ENCODE measurements around the gene CEP43. TPM values are rescaled to one million over a fixed set of nuclear protein-coding genes. Genes with fewer than 3 reads are reported as not detected.

Gene CEP43
- total and polyA plus RNA-seq, 2 of the 8 experiments (the other 6 are each of a cell fraction or from before 2014, with no cell fraction given), result 12.0 to 31.2 TPM

- Histone ChIP-seq H3K14ac (ENCODE audit: insufficient read length) (no peak overlapping the region), H3K4me2 (ENCODE audit: insufficient read depth in 1 of 2, low read depth in 2 of 2, low read length in 2 of 2) (no peak overlapping the region), H4K91ac (replicated peaks; ENCODE audit: insufficient read length, low read length) (no peak overlapping the region), H2AK5ac (ENCODE audit: low read depth, low read length) (no peak overlapping the region), H3K27ac (ENCODE audit: low read depth, low read length) (no peak overlapping the region), H2AFZ (ENCODE audit: low read length) (no peak overlapping the region), H2BK20ac (ENCODE audit: low read length) (no peak overlapping the region), H3K4me1 (replicated peaks in 1 of 4; ENCODE audit: control insufficient read depth in 3 of 4, insufficient read depth in 4 of 4, low read length in 3 of 4) (peaks cover 1 to 9% (median 6%) of the 10 kb centered on the region in 4 experiments; a peak in 6 of 7 replicates), H3K79me2 (ENCODE audit: control insufficient read depth in 1 of 2, insufficient read depth in 2 of 2, low read length in 2 of 2) (no peaks in the 10 kb centered on the region; a peak in 1 of 4 replicates), H3K79me1 (ENCODE audit: low read depth, low read length) (peaks cover 3% of the 10 kb centered on the region), H2BK120ac (replicated peaks; ENCODE audit: low read depth, low read length) (no peak overlapping the region), H3K18ac (ENCODE audit: extremely low read depth, low read length) (no peak overlapping the region), H3K9ac (replicated peaks in 1 of 4; ENCODE audit: extremely low read depth in 1 of 4, low read depth in 3 of 4, low read length in 3 of 4) (no peak overlapping the region), H3K9me3 (ENCODE audit: insufficient read depth in 2 of 2, low read depth in 1 of 2, low read length in 1 of 2) (peaks cover 6 to 8% of the 10 kb centered on the region in 2 experiments), H3K27me3 (replicated peaks in 1 of 4; ENCODE audit: control insufficient read depth in 3 of 4, extremely low read depth in 1 of 4, insufficient read depth in 3 of 4, low read length in 3 of 4) (peaks cover 0 to 6% (median 0%) of the 10 kb centered on the region in 4 experiments; a peak in 3 of 7 replicates), H3K36me3 (ENCODE audit: control insufficient read depth in 2 of 4, insufficient read depth in 4 of 4, low read length in 3 of 4) (peaks cover 0 to 10% (median 2%) of the 10 kb centered on the region in 4 experiments; a peak in 2 of 8 replicates), H3K4me3 (ENCODE audit: extremely low read depth in 1 of 4, insufficient read depth in 2 of 4, low read depth in 3 of 4, low read length in 4 of 4) (no peak overlapping the region), H3K4ac (replicated peaks; ENCODE audit: insufficient read length, low read depth, low read length) (no peak overlapping the region), H4K20me1 (replicated peaks in 1 of 2; ENCODE audit: control insufficient read depth in 1 of 2, insufficient read depth in 2 of 2, low read length in 2 of 2) (peaks cover 0 to 2% of the 10 kb centered on the region in 2 experiments), H3K23me2 (ENCODE audit: low read depth, low read length) (peaks cover 15% of the 10 kb centered on the region; the same call in 1 of the 2 replicates), H3K56ac (replicated peaks; ENCODE audit: insufficient read length, low read depth, low read length) (no peak overlapping the region), H3K23ac (ENCODE audit: insufficient read length) (no peak overlapping the region), H4K8ac (ENCODE audit: extremely low read depth, insufficient read depth, low read length) (no peak overlapping the region), H2BK12ac (ENCODE audit: low read depth, low read length) (no peak overlapping the region), H2BK15ac (ENCODE audit: low read length) (no peak overlapping the region), H4K5ac (ENCODE audit: insufficient read length, low read depth, low read length) (no peak overlapping the region), H2BK5ac (ENCODE audit: low read depth, low read length) (no peak overlapping the region)
- ChIA-PET POLR2A (ENCODE audit: partially characterized antibody) (interaction anchor here (0.8 kb wide), 1 partner anchor 54 kb away, joined by 3 read pairs; no protein-coding TSS in a partner anchor), CTCF (ENCODE audit: partially characterized antibody) (interaction anchor here (0.6 to 5.7 kb wide), 21 partner anchors 9 to 245 kb away, joined by 3 to 51 read pairs (median 5); no protein-coding TSS in a partner anchor)
- 95% methylated on average over 12 of the region's 12 CpGs; no CpG with 5 or more reads in 1 of the 2 experiments for WGBS, 2 experiments (ENCODE audit: extremely low coverage in 1 of 2, insufficient coverage in 1 of 2, insufficient read length in 1 of 2, insufficient replicate concordance in 2 of 2, low coverage in 1 of 2, low lambda C conversion rate in 2 of 2, missing lambda C conversion rate in 1 of 2)
- FAIRE-seq (no peak), DNase-seq (ENCODE audit: low read depth in 1 of 2, low spot score in 2 of 2) (no peak)
- TF ChIP-seq BRCA1 (IDR thresholded peaks at IDR 0.05; ENCODE audit: low read depth, low read length) (no peak), RFX5 (IDR thresholded peaks at IDR 0.05; ENCODE audit: borderline replicate concordance, low read depth, low read length) (no peak), TAF7 (optimal IDR thresholded peaks at IDR 0.05; ENCODE audit: borderline replicate concordance, low read depth, low read length) (no peak), CHD2 (IDR thresholded peaks at IDR 0.05; ENCODE audit: low read length) (no peak), KDM5A (IDR thresholded peaks at IDR 0.05; ENCODE audit: low read length) (no peak), RAD21 (IDR thresholded peaks at IDR 0.05 in 1 of 2, conservative IDR thresholded peaks at IDR 0.05 in 1 of 2; ENCODE audit: low read depth in 2 of 2, low read length in 2 of 2) (no peak), JUND (IDR thresholded peaks at IDR 0.05; ENCODE audit: low read length) (no peak), GABPA (IDR thresholded peaks at IDR 0.05; ENCODE audit: borderline replicate concordance, insufficient read depth, low read length) (no peak), YY1 (IDR thresholded peaks at IDR 0.05; ENCODE audit: low read depth, low read length) (no peak), SP4 (IDR thresholded peaks at IDR 0.05; ENCODE audit: low read length) (no peak), SAP30 (IDR thresholded peaks at IDR 0.05; ENCODE audit: insufficient read depth, insufficient replicate concordance, low read length) (no peak), POLR2A (IDR thresholded peaks at IDR 0.05; ENCODE audit: control extremely low read depth in 1 of 2, low read depth in 2 of 2, low read length in 2 of 2) (no peak), EP300 (IDR thresholded peaks at IDR 0.05; ENCODE audit: borderline replicate concordance in 1 of 2, low read depth in 2 of 2, low read length in 2 of 2) (no peak), NANOG (IDR thresholded peaks at IDR 0.05; ENCODE audit: insufficient read depth, low read depth, low read length, poor library complexity, severe bottlenecking) (no peak)
Measured at GRCh38 chr6:166952121-166952520, 47.1 kb upstream of the CEP43 start.
